ENCODE data around the gene DND1.

DNA sequence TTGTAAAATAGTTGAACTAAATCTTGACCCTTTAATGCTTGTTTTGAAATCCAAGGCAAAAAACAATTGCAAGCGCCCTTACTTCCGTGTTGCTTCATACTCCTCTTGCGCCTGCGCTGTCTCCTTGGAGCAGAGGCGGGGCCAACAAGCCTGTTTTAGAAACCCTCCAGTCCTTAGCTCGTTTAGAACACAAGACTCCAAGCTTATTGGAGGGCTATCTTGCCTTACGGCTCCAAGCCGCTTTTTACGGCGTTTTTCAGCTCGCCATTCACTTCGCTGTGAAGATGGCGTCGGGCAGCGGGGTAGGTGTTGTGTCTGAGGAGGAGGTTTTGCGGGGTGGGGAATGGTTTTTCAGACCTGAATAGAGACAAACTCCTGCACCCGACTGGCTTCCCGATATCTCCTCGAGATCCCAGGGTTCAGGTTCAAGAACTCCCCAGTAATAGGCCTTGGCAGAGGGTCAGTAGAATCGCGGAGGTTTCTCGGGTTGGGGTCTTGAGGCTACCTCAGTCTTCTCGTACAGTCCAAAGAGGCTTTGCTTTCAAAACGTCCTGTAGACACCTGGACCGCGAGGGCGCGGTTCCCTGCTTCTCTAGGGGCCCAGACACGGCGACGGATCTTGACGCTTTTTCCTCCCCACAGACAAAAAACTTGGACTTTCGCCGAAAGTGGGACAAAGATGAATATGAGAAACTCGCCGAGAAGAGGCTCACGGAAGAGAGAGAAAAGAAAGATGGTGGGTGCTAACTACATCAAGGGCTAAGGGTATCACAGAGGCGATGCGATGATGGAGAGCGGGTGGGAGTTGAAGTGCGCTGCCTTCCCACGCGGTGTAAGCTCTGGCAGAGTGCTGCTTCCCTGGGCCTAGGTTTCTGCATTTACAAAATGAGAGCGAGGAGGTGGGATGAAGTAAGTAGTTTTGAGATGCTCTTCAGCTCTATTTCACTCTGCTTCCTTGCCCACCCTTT lies 27.1 kb upstream of the DND1 start, which contains the start of gene ZMAT2:
- TF ChIP-seq POLR2A (IDR thresholded peaks at IDR 0.05; ENCODE audit: extremely low read depth, insufficient read length) (peak; percentile 79), MYC (IDR thresholded peaks at IDR 0.05; ENCODE audit: low read depth, low read length) (0 out of 2 replicates have a peak, but pooled peaks have one; percentile 40)
- TF ChIP-seq, protein P1, sequence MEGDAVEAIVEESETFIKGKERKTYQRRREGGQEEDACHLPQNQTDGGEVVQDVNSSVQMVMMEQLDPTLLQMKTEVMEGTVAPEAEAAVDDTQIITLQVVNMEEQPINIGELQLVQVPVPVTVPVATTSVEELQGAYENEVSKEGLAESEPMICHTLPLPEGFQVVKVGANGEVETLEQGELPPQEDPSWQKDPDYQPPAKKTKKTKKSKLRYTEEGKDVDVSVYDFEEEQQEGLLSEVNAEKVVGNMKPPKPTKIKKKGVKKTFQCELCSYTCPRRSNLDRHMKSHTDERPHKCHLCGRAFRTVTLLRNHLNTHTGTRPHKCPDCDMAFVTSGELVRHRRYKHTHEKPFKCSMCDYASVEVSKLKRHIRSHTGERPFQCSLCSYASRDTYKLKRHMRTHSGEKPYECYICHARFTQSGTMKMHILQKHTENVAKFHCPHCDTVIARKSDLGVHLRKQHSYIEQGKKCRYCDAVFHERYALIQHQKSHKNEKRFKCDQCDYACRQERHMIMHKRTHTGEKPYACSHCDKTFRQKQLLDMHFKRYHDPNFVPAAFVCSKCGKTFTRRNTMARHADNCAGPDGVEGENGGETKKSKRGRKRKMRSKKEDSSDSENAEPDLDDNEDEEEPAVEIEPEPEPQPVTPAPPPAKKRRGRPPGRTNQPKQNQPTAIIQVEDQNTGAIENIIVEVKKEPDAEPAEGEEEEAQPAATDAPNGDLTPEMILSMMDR (IDR thresholded peaks at IDR 0.05; ENCODE audit: low read depth, low read length) = no peak
- TF ChIP-seq, protein P2, sequence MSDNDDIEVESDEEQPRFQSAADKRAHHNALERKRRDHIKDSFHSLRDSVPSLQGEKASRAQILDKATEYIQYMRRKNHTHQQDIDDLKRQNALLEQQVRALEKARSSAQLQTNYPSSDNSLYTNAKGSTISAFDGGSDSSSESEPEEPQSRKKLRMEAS (IDR thresholded peaks at IDR 0.05; ENCODE audit: low read depth, low read length) = no peak; the same call in 1 of the 2 replicates
